H1 (cell line): ENCODE measurements around the gene TNFRSF1A.

Experiments used
- CHD2 ChIP-seq: IDR thresholded peaks from 2 replicates; pipeline ENCODE4 v1.6.1; 2012; ENCODE audit warnings: low read length, improper control_type of control experiment
- GABPA ChIP-seq: IDR thresholded peaks from 2 replicates; pipeline ENCODE4 v1.6.1; 2011; ENCODE audit warnings: mild to moderate bottlenecking, low read length, moderate library complexity, borderline replicate concordance; ENCODE audit not compliant: insufficient read depth
- JUN ChIP-seq: IDR thresholded peaks from 2 replicates; pipeline ENCODE4 v1.6.1; 2011; ENCODE audit warnings: low read depth, mild to moderate bottlenecking, improper control_type of control experiment, low read length
- POLR2A ChIP-seq, 2 experiments: IDR thresholded peaks; 1 replicate in 1 of 2; 2 replicates in 1 of 2; pipeline ENCODE4 v1.6.1; 2011; ENCODE audit warnings: low read depth in 2 of 2, low read length in 2 of 2, mild to moderate bottlenecking in 2 of 2; ENCODE audit errors: control extremely low read depth in 1 of 2
- TCF12 ChIP-seq: IDR thresholded peaks from 2 replicates; pipeline ENCODE4 v1.6.1; 2011; ENCODE audit warnings: low read depth, mild to moderate bottlenecking, low read length
- TF ChIP-seq, protein P1 (sequence below), 3 experiments: IDR thresholded peaks; 1 replicate in 2 of 3; 2 replicates in 1 of 3; pipeline versions ENCODE4 v1.5.1 to v1.6.1; 2011; ENCODE audit warnings: low read length in 3 of 3, mild to moderate bottlenecking in 3 of 3, inconsistent platforms in 2 of 3, low read depth in 1 of 3, moderate library complexity in 1 of 3; ENCODE audit not compliant: insufficient read depth in 1 of 3; ENCODE audit errors: control extremely low read depth in 1 of 3

DNA sequence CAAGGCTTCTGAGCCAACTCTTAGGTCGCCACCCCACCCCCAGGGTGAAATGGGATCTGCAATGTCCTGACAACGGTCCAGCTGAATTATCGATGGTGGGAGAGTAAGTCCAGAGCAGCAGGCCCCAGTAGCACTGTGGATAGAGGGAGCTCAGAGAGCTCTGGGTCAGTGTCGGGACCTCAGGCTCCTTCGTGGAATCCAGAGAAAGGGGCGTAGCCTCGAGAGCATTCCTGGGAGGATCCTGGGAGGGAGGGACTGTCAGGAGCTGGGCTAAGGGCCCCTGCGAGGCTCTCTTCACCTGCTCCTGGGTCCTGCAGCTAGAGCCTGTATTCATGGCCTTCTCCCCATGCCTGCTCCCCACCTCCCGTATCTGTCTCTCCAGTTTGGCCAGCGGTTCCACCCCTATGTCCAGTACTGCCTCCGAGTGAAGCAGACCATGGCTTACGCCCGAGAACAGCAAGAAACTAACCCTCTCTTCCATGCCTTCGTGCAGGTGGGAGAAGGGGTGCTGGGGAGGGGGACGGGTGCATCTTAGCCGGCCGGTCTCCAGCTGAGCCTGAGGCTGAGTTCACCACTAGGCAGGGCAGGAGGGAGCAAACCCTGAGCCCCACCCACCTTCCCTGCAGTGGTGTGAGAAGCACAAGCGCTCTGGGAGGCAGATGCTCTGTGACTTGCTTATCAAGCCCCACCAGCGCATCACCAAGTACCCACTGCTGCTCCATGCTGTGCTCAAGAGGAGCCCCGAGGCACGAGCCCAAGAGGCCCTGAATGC lies 24.8 kb downstream of the TNFRSF1A start:
- TF ChIP-seq CHD2, result no peak
- no peak for TF ChIP-seq POLR2A (IDR thresholded peaks at IDR 0.05; ENCODE audit: control extremely low read depth in 1 of 2, low read depth in 2 of 2, low read length in 2 of 2)
- TF ChIP-seq, protein P1, sequence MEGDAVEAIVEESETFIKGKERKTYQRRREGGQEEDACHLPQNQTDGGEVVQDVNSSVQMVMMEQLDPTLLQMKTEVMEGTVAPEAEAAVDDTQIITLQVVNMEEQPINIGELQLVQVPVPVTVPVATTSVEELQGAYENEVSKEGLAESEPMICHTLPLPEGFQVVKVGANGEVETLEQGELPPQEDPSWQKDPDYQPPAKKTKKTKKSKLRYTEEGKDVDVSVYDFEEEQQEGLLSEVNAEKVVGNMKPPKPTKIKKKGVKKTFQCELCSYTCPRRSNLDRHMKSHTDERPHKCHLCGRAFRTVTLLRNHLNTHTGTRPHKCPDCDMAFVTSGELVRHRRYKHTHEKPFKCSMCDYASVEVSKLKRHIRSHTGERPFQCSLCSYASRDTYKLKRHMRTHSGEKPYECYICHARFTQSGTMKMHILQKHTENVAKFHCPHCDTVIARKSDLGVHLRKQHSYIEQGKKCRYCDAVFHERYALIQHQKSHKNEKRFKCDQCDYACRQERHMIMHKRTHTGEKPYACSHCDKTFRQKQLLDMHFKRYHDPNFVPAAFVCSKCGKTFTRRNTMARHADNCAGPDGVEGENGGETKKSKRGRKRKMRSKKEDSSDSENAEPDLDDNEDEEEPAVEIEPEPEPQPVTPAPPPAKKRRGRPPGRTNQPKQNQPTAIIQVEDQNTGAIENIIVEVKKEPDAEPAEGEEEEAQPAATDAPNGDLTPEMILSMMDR (IDR thresholded peaks at IDR 0.05; ENCODE audit: control extremely low read depth in 1 of 3, insufficient read depth in 1 of 3, low read depth in 1 of 3, low read length in 3 of 3), result no peak
- TF ChIP-seq TCF12, result no peak
- TF ChIP-seq JUN, result no peak
- no peak for TF ChIP-seq GABPA
